IgD-negative memory B cell (primary cell): Measurements from ENCODE around the gene PNLIPRP2. TPM values are rescaled to one million over a fixed set of nuclear protein-coding genes. Genes with fewer than 3 reads are reported as not detected.

Experiments
- H3K27ac Mint-ChIP-seq, 3 donors: one replicate each; pipeline ENCODE4 v1.8.0; 2020 to 2022; ENCODE audit warnings: mild to moderate bottlenecking in 3 of 3, mixed read lengths in 3 of 3, moderate library complexity in 1 of 3
- H3K27me3 Mint-ChIP-seq: one replicate; pipeline ENCODE4 v1.8.0; 2021; ENCODE audit warnings: mixed read lengths
- H3K36me3 Mint-ChIP-seq: one replicate; pipeline ENCODE4 v1.8.0; 2020; ENCODE audit warnings: mild to moderate bottlenecking, mixed read lengths
- H3K4me1 Mint-ChIP-seq, 3 donors: one replicate each; pipeline ENCODE4 v1.8.0; 2020 to 2022; ENCODE audit warnings: mixed read lengths in 3 of 3, mild to moderate bottlenecking in 1 of 3
- H3K4me3 Mint-ChIP-seq, 4 donors: one replicate each; pipeline ENCODE4 v1.8.0; 2020 to 2022; ENCODE audit warnings: mild to moderate bottlenecking in 4 of 4, mixed read lengths in 4 of 4, moderate library complexity in 3 of 4
- H3K9me3 Mint-ChIP-seq, 3 donors: one replicate each; pipeline ENCODE4 v1.8.0; 2020 to 2021; ENCODE audit warnings: mixed read lengths in 3 of 3, mild to moderate bottlenecking in 1 of 3
- polyA plus RNA-seq: library from polyadenylated mRNA; unstranded; fragments of 300-500 nt; fragmentation: Illumina TruSeq; gene quantifications from one replicate; pipeline ENCODE4 v1.2.3, GENCODE V29; 2021

PNLIPRP2 gene
- polyA plus RNA-seq, 1 donor from 2014 or later, result not detected

GRCh38 chr10:116627386-116627933, 6.7 kb downstream of the PNLIPRP2 start:
- Mint-ChIP-seq H3K27ac (peak overlapping the region in 1 of 3 donors; percentile 53), H3K9me3 (peaks cover 0 to 5% (median 5%) of the 10 kb centered on the region in 3 donors), H3K4me3 (no peak overlapping the region), H3K27me3 (peaks cover 12% of the 10 kb centered on the region), H3K36me3 (no peaks in the 10 kb centered on the region), H3K4me1 (no peaks in the 10 kb centered on the region)

- H3K4me3 Mint-ChIP-seq, result peak overlapping the region in 1 of 4 donors; percentile 7
- no peaks in the 10 kb centered on the region for H3K4me1 Mint-ChIP-seq
- H3K36me3 Mint-ChIP-seq, result no peaks in the 10 kb centered on the region
- H3K27ac Mint-ChIP-seq, result peak overlapping the region in 1 of 3 donors; percentile 22
- H3K27me3 Mint-ChIP-seq, result peaks cover 12% of the 10 kb centered on the region
- peaks cover 0 to 5% (median 5%) of the 10 kb centered on the region in 3 donors for H3K9me3 Mint-ChIP-seq
These were observed 8.6 kb downstream of the PNLIPRP2 start for GRCh38 chr10:116629340-116629739.

GRCh38 chr10:116630020-116630419, 9.3 kb downstream of the PNLIPRP2 start:
- H3K9me3 Mint-ChIP-seq, result peaks cover 0 to 5% (median 5%) of the 10 kb centered on the region in 3 donors
- H3K4me1 Mint-ChIP-seq, result no peaks in the 10 kb centered on the region
- peaks cover 12% of the 10 kb centered on the region for H3K27me3 Mint-ChIP-seq
- H3K36me3 Mint-ChIP-seq, result no peaks in the 10 kb centered on the region
- H3K27ac Mint-ChIP-seq, result no peak overlapping the region
- H3K4me3 Mint-ChIP-seq, result no peak overlapping the region

- no peaks in the 10 kb centered on the region for H3K27me3 Mint-ChIP-seq
- no peaks in the 10 kb centered on the region for H3K36me3 Mint-ChIP-seq
- no peak overlapping the region for H3K4me3 Mint-ChIP-seq
- no peaks in the 10 kb centered on the region for H3K4me1 Mint-ChIP-seq
- peaks cover 0 to 5% (median 3%) of the 10 kb centered on the region in 3 donors for H3K9me3 Mint-ChIP-seq
- no peak overlapping the region for H3K27ac Mint-ChIP-seq
These were observed 11.1 kb downstream of the PNLIPRP2 start for GRCh38 chr10:116631871-116632295.

GRCh38 chr10:116632596-116633215, 12.0 kb downstream of the PNLIPRP2 start:
- H3K9me3 Mint-ChIP-seq, result peaks cover 0 to 5% (median 3%) of the 10 kb centered on the region in 3 donors
- H3K27me3 Mint-ChIP-seq, result no peaks in the 10 kb centered on the region
- H3K4me1 Mint-ChIP-seq, result no peaks in the 10 kb centered on the region
- H3K4me3 Mint-ChIP-seq, result no peak overlapping the region
- no peak overlapping the region for H3K27ac Mint-ChIP-seq
- no peaks in the 10 kb centered on the region for H3K36me3 Mint-ChIP-seq

- H3K36me3 Mint-ChIP-seq, result no peaks in the 10 kb centered on the region
- no peak overlapping the region for H3K27ac Mint-ChIP-seq
- peaks cover 0 to 5% (median 3%) of the 10 kb centered on the region in 3 donors for H3K9me3 Mint-ChIP-seq
- H3K27me3 Mint-ChIP-seq, result no peaks in the 10 kb centered on the region
- no peak overlapping the region for H3K4me3 Mint-ChIP-seq
- H3K4me1 Mint-ChIP-seq, result no peaks in the 10 kb centered on the region
These were observed 12.5 kb downstream of the PNLIPRP2 start for GRCh38 chr10:116633216-116633600.

GRCh38 chr10:116634126-116634975, 13.6 kb downstream of the PNLIPRP2 start:
- no peaks in the 10 kb centered on the region for H3K4me1 Mint-ChIP-seq
- H3K4me3 Mint-ChIP-seq, result no peak overlapping the region
- H3K36me3 Mint-ChIP-seq, result no peaks in the 10 kb centered on the region
- H3K9me3 Mint-ChIP-seq, result peaks cover 0 to under 1% (median under 1%) of the 10 kb centered on the region in 3 donors
- H3K27ac Mint-ChIP-seq, result no peak overlapping the region
- H3K27me3 Mint-ChIP-seq, result no peaks in the 10 kb centered on the region

- H3K27ac Mint-ChIP-seq, result no peak overlapping the region
- no peaks in the 10 kb centered on the region for H3K27me3 Mint-ChIP-seq
- H3K4me3 Mint-ChIP-seq, result no peak overlapping the region
- no peaks in the 10 kb centered on the region for H3K36me3 Mint-ChIP-seq
- H3K9me3 Mint-ChIP-seq, result peaks cover 0 to 9% (median 0%) of the 10 kb centered on the region in 3 donors
- H3K4me1 Mint-ChIP-seq, result no peaks in the 10 kb centered on the region
These were observed 15.6 kb downstream of the PNLIPRP2 start for GRCh38 chr10:116636385-116636784.

GRCh38 chr10:116636976-116637375, 16.2 kb downstream of the PNLIPRP2 start:
- Mint-ChIP-seq H3K9me3 (peaks cover 0 to 9% (median 0%) of the 10 kb centered on the region in 3 donors), H3K4me1 (no peaks in the 10 kb centered on the region), H3K4me3 (peak overlapping the region in 1 of 4 donors; percentile 30), H3K27ac (no peak overlapping the region), H3K36me3 (no peaks in the 10 kb centered on the region), H3K27me3 (no peaks in the 10 kb centered on the region)

GRCh38 chr10:116637830-116638229, 17.1 kb downstream of the PNLIPRP2 start:
- no peaks in the 10 kb centered on the region for H3K27me3 Mint-ChIP-seq
- H3K4me1 Mint-ChIP-seq, result no peaks in the 10 kb centered on the region
- peaks cover 0 to 9% (median 0%) of the 10 kb centered on the region in 3 donors for H3K9me3 Mint-ChIP-seq
- no peak overlapping the region for H3K27ac Mint-ChIP-seq
- H3K4me3 Mint-ChIP-seq, result no peak overlapping the region
- H3K36me3 Mint-ChIP-seq, result no peaks in the 10 kb centered on the region

GRCh38 chr10:116646502-116646901, 25.7 kb downstream of the PNLIPRP2 start:
- Mint-ChIP-seq H3K4me1 (no peaks in the 10 kb centered on the region), H3K27me3 (no peaks in the 10 kb centered on the region), H3K9me3 (peaks cover 6 to 20% (median 8%) of the 10 kb centered on the region in 3 donors), H3K27ac (no peak overlapping the region), H3K4me3 (no peak overlapping the region), H3K36me3 (peaks cover 2% of the 10 kb centered on the region)

GRCh38 chr10:116648903-116649302, 28.1 kb downstream of the PNLIPRP2 start:
- H3K27ac Mint-ChIP-seq, result no peak overlapping the region
- H3K4me1 Mint-ChIP-seq, result no peaks in the 10 kb centered on the region
- no peak overlapping the region for H3K4me3 Mint-ChIP-seq
- H3K36me3 Mint-ChIP-seq, result peaks cover 2% of the 10 kb centered on the region
- H3K9me3 Mint-ChIP-seq, result peaks cover 6 to 23% (median 9%) of the 10 kb centered on the region in 3 donors
- H3K27me3 Mint-ChIP-seq, result no peaks in the 10 kb centered on the region

GRCh38 chr10:116653885-116654284, 33.1 kb downstream of the PNLIPRP2 start:
- H3K36me3 Mint-ChIP-seq, result no peaks in the 10 kb centered on the region
- H3K4me3 Mint-ChIP-seq, result no peak overlapping the region
- peaks cover 6 to 21% (median 6%) of the 10 kb centered on the region in 3 donors for H3K9me3 Mint-ChIP-seq
- H3K4me1 Mint-ChIP-seq, result no peaks in the 10 kb centered on the region
- H3K27me3 Mint-ChIP-seq, result peaks cover 4% of the 10 kb centered on the region
- no peak overlapping the region for H3K27ac Mint-ChIP-seq

- Mint-ChIP-seq H3K36me3 (no peaks in the 10 kb centered on the region), H3K27me3 (peaks cover 4% of the 10 kb centered on the region), H3K4me1 (no peaks in the 10 kb centered on the region), H3K27ac (no peak overlapping the region), H3K9me3 (peaks cover 2 to 13% (median 3%) of the 10 kb centered on the region in 3 donors), H3K4me3 (no peak overlapping the region)
These were observed 34.1 kb downstream of the PNLIPRP2 start for GRCh38 chr10:116654816-116655215.

GRCh38 chr10:116655568-116655967, 34.8 kb downstream of the PNLIPRP2 start:
- Mint-ChIP-seq H3K36me3 (no peaks in the 10 kb centered on the region), H3K4me3 (no peak overlapping the region), H3K27me3 (peaks cover 4% of the 10 kb centered on the region), H3K4me1 (no peaks in the 10 kb centered on the region), H3K9me3 (peaks cover 0 to 13% (median 3%) of the 10 kb centered on the region in 3 donors), H3K27ac (no peak overlapping the region)
